Loucy (cell line): Measurements from ENCODE around the gene RBM26.
A peak's percentile ranks its signal among the peaks of the same experiment; 100 is the strongest.

Source experiments
- H2AFZ ChIP-seq: fragments of 200-600 bp; sonication (generic); 2 replicates; pipeline ENCODE4 v1.6.0; 2016; ENCODE audit warnings: antibody characterized with exemption, mild to moderate bottlenecking, low read length, moderate library complexity
- H3F3A ChIP-seq: fragments of 200-600 bp; 2 replicates; pipeline ENCODE4 v1.6.0; 2016; ENCODE audit warnings: antibody characterized with exemption, low read depth, mild to moderate bottlenecking
- H3K27me3 ChIP-seq: fragments of 200-600 bp; sonication (generic); 2 replicates; pipeline ENCODE4 v1.6.1; 2014; ENCODE audit warnings: low read length, mild to moderate bottlenecking; ENCODE audit not compliant: insufficient read depth, poor library complexity, severe bottlenecking
- H3K36me3 ChIP-seq: fragments of 200-600 bp; sonication (generic); 2 replicates; pipeline ENCODE4 v1.6.1; 2016; ENCODE audit warnings: low read length; ENCODE audit not compliant: insufficient read depth
- H3K4me1 ChIP-seq: fragments of 200-600 bp; sonication (generic); 2 replicates; pipeline ENCODE4 v1.5.1; 2014; ENCODE audit warnings: low read length, mild to moderate bottlenecking; ENCODE audit not compliant: insufficient read depth, poor library complexity, severe bottlenecking
- H3K4me2 ChIP-seq: fragments of 200-600 bp; sonication (generic); 2 replicates; pipeline ENCODE4 v1.6.0; 2014; ENCODE audit warnings: antibody characterized with exemption, low read length, low read depth, mild to moderate bottlenecking; ENCODE audit not compliant: poor library complexity, severe bottlenecking
- H3K4me3 ChIP-seq: fragments of 200-600 bp; sonication (generic); 2 replicates; pipeline ENCODE4 v1.5.1; 2014; ENCODE audit warnings: low read length, mild to moderate bottlenecking, mixed read lengths; ENCODE audit not compliant: poor library complexity, severe bottlenecking
- H3K79me2 ChIP-seq: fragments of 200-600 bp; sonication (generic); 2 replicates; pipeline ENCODE4 v1.6.1; 2014; ENCODE audit warnings: low read length; ENCODE audit not compliant: insufficient read depth
- H3K9ac ChIP-seq: fragments of 200-600 bp; sonication (generic); 2 replicates; pipeline ENCODE4 v1.6.0; 2014; ENCODE audit warnings: mild to moderate bottlenecking, low read depth, low read length, moderate library complexity; ENCODE audit not compliant: poor library complexity, severe bottlenecking
- H3K9me2 ChIP-seq: fragments of 200-600 bp; sonication (generic); replicated peaks from 2 replicates; pipeline ENCODE4 v1.6.1; 2016; ENCODE audit warnings: low read depth, low read length, mixed read lengths
- H3K9me3 ChIP-seq: fragments of 200-600 bp; sonication (generic); 2 replicates; pipeline ENCODE4 v1.6.1; 2014; ENCODE audit warnings: mild to moderate bottlenecking, antibody characterized with exemption, low read length, low read depth; ENCODE audit not compliant: insufficient read depth
- H4K20me1 ChIP-seq: fragments of 200-600 bp; sonication (generic); 2 replicates; pipeline ENCODE4 v1.6.0; 2014; ENCODE audit warnings: antibody characterized with exemption, low read length, mild to moderate bottlenecking; ENCODE audit not compliant: insufficient read depth, poor library complexity, severe bottlenecking
- EZH2phosphoT487 ChIP-seq: fragments of 200-600 bp; IDR thresholded peaks from 2 replicates; pipeline ENCODE4 v1.6.1; 2018; ENCODE audit warnings: antibody characterized with exemption, mild to moderate bottlenecking, moderate library complexity, borderline replicate concordance
- TF ChIP-seq, protein P1 (sequence below): fragments of 200-600 bp; sonication (generic); conservative IDR thresholded peaks from 2 replicates; pipeline ENCODE4 v1.5.1; 2014; ENCODE audit warnings: mild to moderate bottlenecking, antibody characterized with exemption, low read length

Gene RBM26

DNA sequence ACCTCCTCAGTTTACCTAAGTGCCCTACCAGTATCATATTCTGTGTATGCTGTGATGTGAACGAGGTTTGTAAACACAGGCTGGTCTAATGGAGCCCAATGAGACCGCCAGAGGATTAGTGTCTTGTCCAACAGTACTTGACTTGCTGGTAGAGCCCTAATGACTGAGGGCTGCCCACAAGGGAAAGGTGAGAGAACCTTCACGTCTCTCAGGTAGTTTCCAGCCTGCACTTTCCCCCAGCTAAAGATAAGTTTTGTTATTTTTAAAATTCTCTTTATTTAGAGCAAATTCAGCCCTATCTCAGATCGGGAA is 498 bp upstream of the RBM26 start:
- peak overlapping the region; percentile 94 for H2AFZ ChIP-seq
- H3K9me2 ChIP-seq = no peaks in the 10 kb centered on the region
- TF ChIP-seq, protein P1, sequence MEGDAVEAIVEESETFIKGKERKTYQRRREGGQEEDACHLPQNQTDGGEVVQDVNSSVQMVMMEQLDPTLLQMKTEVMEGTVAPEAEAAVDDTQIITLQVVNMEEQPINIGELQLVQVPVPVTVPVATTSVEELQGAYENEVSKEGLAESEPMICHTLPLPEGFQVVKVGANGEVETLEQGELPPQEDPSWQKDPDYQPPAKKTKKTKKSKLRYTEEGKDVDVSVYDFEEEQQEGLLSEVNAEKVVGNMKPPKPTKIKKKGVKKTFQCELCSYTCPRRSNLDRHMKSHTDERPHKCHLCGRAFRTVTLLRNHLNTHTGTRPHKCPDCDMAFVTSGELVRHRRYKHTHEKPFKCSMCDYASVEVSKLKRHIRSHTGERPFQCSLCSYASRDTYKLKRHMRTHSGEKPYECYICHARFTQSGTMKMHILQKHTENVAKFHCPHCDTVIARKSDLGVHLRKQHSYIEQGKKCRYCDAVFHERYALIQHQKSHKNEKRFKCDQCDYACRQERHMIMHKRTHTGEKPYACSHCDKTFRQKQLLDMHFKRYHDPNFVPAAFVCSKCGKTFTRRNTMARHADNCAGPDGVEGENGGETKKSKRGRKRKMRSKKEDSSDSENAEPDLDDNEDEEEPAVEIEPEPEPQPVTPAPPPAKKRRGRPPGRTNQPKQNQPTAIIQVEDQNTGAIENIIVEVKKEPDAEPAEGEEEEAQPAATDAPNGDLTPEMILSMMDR = no peak
- no peak for TF ChIP-seq EZH2phosphoT487
- H3K36me3 ChIP-seq = no peaks in the 10 kb centered on the region
- H3K4me3 ChIP-seq = peak overlapping the region; percentile 92
- H3K9ac ChIP-seq = peak overlapping the region; percentile 93
- no peaks in the 10 kb centered on the region for H3F3A ChIP-seq
- H3K4me1 ChIP-seq = peaks cover 48% of the 10 kb centered on the region
- no peaks in the 10 kb centered on the region for H3K27me3 ChIP-seq
- peaks cover 68% of the 10 kb centered on the region for H3K79me2 ChIP-seq
- H4K20me1 ChIP-seq = peaks cover 38% of the 10 kb centered on the region
- no peaks in the 10 kb centered on the region for H3K9me3 ChIP-seq
- peak overlapping the region; percentile 82 for H3K4me2 ChIP-seq

DNA sequence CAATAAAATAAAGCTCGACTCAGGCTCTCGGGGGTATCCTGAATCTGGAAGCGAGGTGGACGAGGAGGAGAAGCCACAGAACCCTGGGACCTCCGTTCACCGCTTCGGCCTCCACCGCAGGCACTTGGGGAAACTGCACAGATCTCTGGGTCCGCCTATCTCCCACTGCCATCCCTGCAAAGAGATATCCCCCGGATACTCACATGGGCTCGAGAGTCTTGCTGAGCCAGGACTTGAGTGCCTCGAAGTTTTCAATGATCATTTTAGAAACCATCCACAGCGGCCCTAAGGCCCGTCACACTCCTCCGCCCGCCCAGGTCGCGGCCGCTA is 589 bp downstream of the RBM26 start:
- H2AFZ ChIP-seq = peak overlapping the region; percentile 94; the same call in 1 of the 2 replicates
- peak overlapping the region; percentile 93 for H3K9ac ChIP-seq
- H3K4me2 ChIP-seq = peak overlapping the region; percentile 95
- peaks cover 49% of the 10 kb centered on the region for H4K20me1 ChIP-seq
- H3K27me3 ChIP-seq = no peaks in the 10 kb centered on the region
- no peaks in the 10 kb centered on the region for H3K9me2 ChIP-seq
- TF ChIP-seq, protein P1 = no peak
- no peak for TF ChIP-seq EZH2phosphoT487
- H3K4me1 ChIP-seq = peaks cover 59% of the 10 kb centered on the region
- no peaks in the 10 kb centered on the region for H3F3A ChIP-seq
- no peaks in the 10 kb centered on the region for H3K9me3 ChIP-seq
- H3K4me3 ChIP-seq = peak overlapping the region; percentile 92
- H3K36me3 ChIP-seq = no peaks in the 10 kb centered on the region
- H3K79me2 ChIP-seq = peaks cover 79% of the 10 kb centered on the region

DNA sequence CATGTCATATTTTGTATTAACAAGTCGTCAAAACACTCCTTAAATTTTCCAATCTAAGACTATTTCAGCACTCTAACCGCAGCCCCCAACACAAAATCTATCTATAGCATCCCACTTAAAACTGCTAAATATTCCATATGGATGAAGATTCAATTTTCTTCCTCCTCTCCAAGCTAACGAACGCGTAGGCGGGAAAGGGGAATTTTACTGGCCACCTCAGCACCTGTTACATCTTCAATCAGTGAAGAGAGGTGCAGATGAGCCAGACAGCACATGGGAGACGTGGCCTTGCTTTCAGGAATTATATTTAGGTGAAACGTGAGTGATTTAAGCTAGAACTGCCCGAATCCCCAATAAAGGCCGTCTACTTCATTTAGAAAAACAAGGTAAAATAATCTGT is 1.1 kb downstream of the RBM26 start:
- Histone ChIP-seq H4K20me1 (peaks cover 54% of the 10 kb centered on the region), H3K36me3 (no peaks in the 10 kb centered on the region), H3K79me2 (peaks cover 84% of the 10 kb centered on the region), H3K9me3 (no peaks in the 10 kb centered on the region), H3K27me3 (no peaks in the 10 kb centered on the region), H3K4me2 (peak overlapping the region; percentile 95), H3K4me1 (peaks cover 64% of the 10 kb centered on the region), H3K4me3 (peak overlapping the region; percentile 92), H2AFZ (no peak overlapping the region), H3K9me2 (no peaks in the 10 kb centered on the region), H3K9ac (peak overlapping the region; percentile 93), H3F3A (no peaks in the 10 kb centered on the region)
- no peak for TF ChIP-seq EZH2phosphoT487
- TF ChIP-seq, protein P1 = no peak
